ENCODE measurements around the gene RAB39A.
"Not testable (repeated sequence)": the region's sequence is repeated elsewhere in the genome, so short reads cannot be mapped to it uniquely, and the experiment has no call there.

The RAB39A gene, protein sequence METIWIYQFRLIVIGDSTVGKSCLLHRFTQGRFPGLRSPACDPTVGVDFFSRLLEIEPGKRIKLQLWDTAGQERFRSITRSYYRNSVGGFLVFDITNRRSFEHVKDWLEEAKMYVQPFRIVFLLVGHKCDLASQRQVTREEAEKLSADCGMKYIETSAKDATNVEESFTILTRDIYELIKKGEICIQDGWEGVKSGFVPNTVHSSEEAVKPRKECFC

DNA sequence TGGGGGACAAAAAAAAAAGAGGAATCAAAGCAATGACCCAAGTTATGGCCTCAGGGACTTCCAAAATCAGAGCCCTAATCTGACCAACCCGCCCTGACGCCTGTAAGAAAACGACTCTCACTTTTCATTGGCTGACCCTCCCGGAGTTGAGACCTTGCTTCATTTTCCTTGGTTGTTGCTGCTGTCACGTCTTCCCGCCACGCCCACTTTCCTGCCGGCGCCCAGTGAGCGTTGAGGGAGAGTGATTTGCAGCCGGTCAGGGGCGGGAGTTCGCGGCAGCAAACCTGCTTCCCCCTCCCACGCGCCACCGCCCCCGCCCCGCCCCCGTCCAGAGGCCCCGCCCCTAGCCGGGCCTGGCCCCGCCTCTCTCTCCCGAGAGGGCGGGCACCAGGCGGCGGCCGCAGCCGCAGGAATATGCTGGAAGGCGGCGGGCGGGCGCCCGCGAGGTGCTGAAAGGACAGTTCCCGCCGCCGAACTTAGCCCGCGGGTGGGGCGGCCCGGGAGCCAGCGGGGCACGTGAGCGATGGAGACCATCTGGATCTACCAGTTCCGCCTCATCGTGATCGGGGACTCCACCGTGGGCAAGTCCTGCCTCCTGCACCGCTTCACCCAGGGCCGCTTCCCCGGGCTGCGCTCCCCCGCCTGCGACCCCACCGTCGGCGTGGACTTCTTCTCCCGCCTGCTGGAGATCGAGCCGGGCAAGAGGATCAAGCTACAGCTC lies at the start of gene RAB39A:
Gene RAB39A (plus strand): TSS at position 403 of the 721 bp plus-strand sequence. CDS start 121 bp downstream, at position 524.
- peak; percentile 17 for DNase-seq

GRCh38 chr11:107881471-107881870 lies 46.8 kb upstream of the RAB39A start:
- not testable (repeated sequence) for DNase-seq

GRCh38 chr11:107882095-107882820 lies 46.0 kb upstream of the RAB39A start:
- DNase-seq, result no peak

- no peak for DNase-seq
Observed at GRCh38 chr11:107898270-107898669, 30.0 kb upstream of the RAB39A start.

DNA sequence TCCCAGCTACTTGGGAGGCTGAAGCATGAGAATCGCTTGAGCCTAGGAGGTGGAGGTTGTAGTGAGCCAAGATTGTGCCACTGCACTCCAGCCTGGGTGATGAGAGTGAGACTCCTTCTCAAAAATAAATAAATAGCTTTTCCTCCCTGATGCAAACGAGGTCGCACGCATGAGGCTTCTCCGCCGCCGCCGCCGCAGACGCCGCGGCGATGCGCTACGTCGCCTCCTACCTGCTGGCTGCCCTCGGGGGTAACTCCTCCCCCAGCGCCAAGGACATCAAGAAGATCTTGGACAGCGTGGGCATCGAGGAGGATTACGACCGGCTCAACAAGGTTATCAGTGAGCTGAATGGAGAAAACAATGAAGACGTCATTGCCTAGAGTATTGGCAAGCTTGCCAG lies 20.0 kb upstream of the RAB39A start:
- DNase-seq, result no peak

DNA sequence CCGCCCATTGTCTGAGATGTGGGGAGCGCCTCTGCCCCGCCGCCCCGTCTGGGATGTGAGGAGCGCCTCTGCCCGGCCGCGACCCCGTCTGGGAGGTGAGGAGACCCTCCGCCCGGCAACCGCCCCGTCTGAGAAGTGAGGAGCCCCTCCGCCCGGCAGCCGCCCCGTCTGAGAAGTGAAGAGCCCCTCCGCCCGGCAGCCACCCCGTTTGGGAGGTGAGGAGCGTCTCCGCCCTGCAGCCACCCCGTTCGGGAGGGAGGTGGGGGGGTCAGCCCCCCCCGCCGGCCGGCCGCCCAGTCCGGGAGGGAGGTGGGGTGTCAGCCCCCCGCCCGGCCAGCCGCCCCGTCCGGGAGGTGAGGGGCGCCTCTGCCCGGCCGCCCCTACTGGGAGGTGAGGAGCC lies 15.8 kb upstream of the RAB39A start:
- DNase-seq, result not testable (repeated sequence)

DNA sequence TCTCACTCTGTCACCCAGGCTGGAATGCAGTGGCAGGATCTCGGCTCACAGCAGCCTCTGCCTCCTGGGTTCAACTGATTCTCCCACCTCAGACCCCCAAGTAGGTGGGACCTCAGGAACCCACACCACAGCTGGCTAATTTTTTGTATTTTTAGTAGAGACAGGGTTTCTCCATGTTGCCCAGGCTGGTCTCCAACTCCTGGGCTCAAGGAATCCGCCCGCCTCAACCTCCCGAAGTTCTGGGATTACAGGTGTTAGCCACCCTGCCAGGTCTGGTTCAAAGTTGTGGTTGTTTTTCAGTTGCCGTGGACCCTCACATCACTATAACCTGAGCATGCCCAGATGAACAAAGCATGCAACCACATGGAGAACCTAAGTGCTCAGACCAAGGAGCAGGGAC lies 13.0 kb upstream of the RAB39A start:
- no peak for DNase-seq

- DNase-seq, result no peak
Observed at GRCh38 chr11:107916671-107917241, 11.5 kb upstream of the RAB39A start.

- DNase-seq, result no peak
Observed at GRCh38 chr11:107921997-107922396, 6.3 kb upstream of the RAB39A start.

DNA sequence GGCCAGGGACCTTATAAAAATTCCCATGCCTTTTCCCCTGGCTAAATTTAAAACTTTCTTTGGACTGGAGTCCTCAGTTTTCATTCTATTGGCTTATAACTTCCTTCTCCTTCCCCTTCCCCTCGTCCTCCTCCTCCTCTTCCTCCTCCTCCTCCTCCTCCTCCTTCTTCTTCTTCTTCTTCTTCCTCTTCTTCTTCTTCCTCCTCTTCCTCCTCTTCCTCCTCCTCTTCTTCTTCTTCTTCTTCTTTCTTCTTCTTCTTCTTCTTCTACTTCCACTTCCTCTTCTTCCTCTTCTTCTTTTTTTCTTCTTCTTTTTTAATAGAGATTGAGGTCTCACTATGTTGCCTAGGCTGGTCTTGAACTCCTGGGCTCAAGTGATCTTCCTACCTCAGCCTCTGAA lies 4.7 kb upstream of the RAB39A start:
- DNase-seq, result not testable (repeated sequence)

GRCh38 chr11:107924306-107924705 lies 3.9 kb upstream of the RAB39A start:
- DNase-seq, result no peak

DNA sequence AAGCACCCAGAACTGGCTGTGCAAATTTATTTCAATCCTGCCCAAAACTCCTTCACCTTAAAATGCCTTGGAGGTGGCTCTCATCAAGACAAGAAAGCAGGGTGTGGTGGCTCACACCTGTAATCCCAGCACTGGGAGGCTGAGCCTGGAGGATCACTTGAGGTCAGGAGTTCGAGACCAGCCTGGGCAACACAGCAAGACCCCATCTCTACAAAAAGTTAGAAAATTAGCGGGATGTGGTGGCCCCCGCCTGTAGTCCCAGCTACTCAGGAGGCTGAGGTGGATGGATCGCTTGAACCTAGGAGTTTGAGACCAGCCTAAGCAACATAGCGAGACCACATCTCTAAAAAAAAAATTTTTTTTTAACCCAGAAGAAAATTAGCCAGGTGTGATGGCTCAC lies 689 bp upstream of the RAB39A start:
- DNase-seq, result no peak

- no peak for DNase-seq
Observed at GRCh38 chr11:107928767-107929507, 689 bp downstream of the RAB39A start.

DNA sequence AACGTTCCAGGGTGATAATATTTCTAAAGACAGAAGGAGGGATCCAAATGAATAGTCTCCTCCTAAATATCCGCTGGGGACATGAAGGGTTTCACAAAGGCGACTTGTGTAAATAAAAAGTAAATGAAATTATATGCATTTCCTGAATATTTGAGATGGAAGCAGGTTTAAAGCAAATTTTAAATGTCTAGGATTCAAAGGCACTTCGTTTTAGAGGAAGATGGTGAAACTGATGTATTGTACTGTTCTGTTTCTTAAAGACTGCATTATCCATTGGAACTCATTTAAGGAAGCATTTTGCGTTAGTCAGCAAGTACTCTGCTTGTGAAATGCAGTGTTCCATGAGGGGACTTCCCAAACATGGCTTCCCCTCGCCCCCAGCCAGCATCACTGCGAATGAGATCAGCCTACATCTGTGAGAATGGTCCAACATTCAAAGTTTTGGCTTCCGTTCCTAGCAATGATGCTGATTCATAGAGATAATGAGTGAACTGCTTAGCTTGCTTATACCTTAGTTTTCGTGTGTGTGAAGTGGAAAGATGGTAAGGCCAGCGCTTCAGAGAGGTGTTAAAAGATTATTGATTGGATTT lies 1.5 kb downstream of the RAB39A start:
- DNase-seq, result no peak

GRCh38 chr11:107931206-107931605 lies 3.0 kb downstream of the RAB39A start:
- no peak for DNase-seq

DNA sequence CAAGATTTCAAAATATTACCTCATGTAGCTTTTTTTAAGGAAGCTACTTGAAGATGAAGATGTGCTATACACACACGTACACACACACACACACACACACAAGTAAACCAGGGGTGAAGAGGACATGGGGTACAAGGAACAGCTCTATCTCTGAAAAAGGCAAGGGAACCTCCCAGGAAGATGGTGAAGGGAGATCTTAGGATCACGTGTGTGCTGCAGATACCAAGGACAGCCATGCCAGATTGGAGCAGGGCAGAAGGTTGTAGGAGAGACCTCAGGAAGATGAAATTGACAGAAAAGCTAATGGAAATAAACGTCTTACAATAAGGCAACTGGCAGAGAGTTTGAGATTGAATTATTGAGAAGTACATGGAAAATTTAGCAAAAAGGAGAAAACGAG lies 19.7 kb downstream of the RAB39A start:
- no peak for DNase-seq

DNA sequence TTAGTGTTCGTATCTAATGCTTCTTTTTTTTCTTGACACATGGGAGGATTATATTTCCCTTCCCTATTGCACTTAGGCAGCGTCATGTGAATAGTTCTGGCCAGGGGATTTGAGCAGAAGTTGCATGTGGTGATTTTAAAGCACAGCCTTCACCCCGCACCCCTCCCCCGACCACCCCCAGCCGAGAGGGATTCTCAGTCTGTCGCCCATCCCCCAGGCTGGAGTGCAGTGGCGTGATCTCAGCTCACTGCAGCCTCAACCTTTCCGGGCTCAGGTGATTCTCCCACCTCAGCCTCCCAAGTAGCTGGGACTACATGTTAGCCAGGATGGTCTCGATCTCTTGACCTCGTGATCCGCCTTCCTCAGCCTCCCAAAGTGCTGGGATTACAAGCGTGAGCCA lies 20.1 kb downstream of the RAB39A start:
- not testable (repeated sequence) for DNase-seq

GRCh38 chr11:107951155-107951554 lies 22.9 kb downstream of the RAB39A start:
- no peak for DNase-seq

GRCh38 chr11:107953446-107953845 lies 25.2 kb downstream of the RAB39A start:
- DNase-seq, result no peak

- DNase-seq, result no peak
Observed at GRCh38 chr11:107956543-107956942, 28.3 kb downstream of the RAB39A start.

GRCh38 chr11:107957109-107957588 lies 28.9 kb downstream of the RAB39A start:
- DNase-seq, result no peak

- DNase-seq, result no peak
Observed at GRCh38 chr11:107961480-107961879, 33.2 kb downstream of the RAB39A start.

All from amniotic stem cell (primary cell).